H1 (cell line): ENCODE data around the gene MVK.

Experiments
- EZH2 ChIP-seq: fragments of 200-600 bp; sonication (generic); IDR thresholded peaks from 2 replicates; pipeline ENCODE4 v1.7.1; 2012; ENCODE audit warnings: low read depth, mild to moderate bottlenecking, moderate library complexity, low read length, inconsistent platforms; ENCODE audit not compliant: severe bottlenecking
- GABPA ChIP-seq: IDR thresholded peaks from 2 replicates; pipeline ENCODE4 v1.6.1; 2011; ENCODE audit warnings: mild to moderate bottlenecking, low read length, moderate library complexity, borderline replicate concordance; ENCODE audit not compliant: insufficient read depth
- TF ChIP-seq, protein P1 (sequence below), 3 experiments: IDR thresholded peaks; 1 replicate in 2 of 3; 2 replicates in 1 of 3; pipeline versions ENCODE4 v1.5.1 to v1.6.1; 2011; ENCODE audit warnings: low read length in 3 of 3, mild to moderate bottlenecking in 3 of 3, inconsistent platforms in 2 of 3, low read depth in 1 of 3, moderate library complexity in 1 of 3; ENCODE audit not compliant: insufficient read depth in 1 of 3; ENCODE audit errors: control extremely low read depth in 1 of 3
- TF ChIP-seq, protein P2 (sequence below): fragments of 300-600 bp; sonication (generic); IDR thresholded peaks from 2 replicates; pipeline ENCODE4 v1.7.1; 2012; ENCODE audit warnings: low read length, moderate library complexity, mild to moderate bottlenecking, inconsistent platforms; ENCODE audit not compliant: insufficient replicate concordance

DNA sequence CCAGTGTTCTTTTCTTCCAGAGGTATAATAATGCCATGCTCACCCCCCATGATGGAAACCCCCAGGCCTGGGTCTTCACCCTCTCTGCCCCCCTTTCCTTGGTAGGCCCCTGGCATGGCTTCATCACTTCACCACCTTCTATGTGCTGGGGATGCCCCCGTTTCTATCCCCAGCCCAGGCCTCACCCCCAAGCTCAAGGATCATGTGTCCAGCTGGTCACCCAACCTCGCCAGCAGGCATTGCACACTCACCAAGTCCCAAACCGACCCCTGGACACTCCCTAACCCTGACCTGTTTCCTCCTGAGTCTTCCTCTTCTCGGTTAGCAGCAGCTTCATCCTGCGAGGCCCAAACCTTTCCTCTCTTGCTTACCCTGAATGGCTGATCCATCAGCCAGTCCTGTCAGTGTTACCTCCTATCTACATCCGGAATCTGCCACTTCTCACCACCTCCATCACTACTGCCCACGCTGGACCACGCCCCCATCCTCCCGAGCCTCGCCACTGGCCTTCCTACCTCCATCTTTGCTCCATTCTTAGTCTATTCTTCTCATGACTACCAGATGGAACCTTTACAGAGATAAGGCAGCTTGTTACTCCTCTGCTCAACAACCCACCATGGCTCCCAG lies 69.0 kb downstream of the MVK start:
- TF ChIP-seq EZH2, result no peak
- no peak for TF ChIP-seq GABPA
- TF ChIP-seq, protein P1, sequence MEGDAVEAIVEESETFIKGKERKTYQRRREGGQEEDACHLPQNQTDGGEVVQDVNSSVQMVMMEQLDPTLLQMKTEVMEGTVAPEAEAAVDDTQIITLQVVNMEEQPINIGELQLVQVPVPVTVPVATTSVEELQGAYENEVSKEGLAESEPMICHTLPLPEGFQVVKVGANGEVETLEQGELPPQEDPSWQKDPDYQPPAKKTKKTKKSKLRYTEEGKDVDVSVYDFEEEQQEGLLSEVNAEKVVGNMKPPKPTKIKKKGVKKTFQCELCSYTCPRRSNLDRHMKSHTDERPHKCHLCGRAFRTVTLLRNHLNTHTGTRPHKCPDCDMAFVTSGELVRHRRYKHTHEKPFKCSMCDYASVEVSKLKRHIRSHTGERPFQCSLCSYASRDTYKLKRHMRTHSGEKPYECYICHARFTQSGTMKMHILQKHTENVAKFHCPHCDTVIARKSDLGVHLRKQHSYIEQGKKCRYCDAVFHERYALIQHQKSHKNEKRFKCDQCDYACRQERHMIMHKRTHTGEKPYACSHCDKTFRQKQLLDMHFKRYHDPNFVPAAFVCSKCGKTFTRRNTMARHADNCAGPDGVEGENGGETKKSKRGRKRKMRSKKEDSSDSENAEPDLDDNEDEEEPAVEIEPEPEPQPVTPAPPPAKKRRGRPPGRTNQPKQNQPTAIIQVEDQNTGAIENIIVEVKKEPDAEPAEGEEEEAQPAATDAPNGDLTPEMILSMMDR (IDR thresholded peaks at IDR 0.05; ENCODE audit: control extremely low read depth in 1 of 3, insufficient read depth in 1 of 3, low read depth in 1 of 3, low read length in 3 of 3), result no peak
- TF ChIP-seq, protein P2, sequence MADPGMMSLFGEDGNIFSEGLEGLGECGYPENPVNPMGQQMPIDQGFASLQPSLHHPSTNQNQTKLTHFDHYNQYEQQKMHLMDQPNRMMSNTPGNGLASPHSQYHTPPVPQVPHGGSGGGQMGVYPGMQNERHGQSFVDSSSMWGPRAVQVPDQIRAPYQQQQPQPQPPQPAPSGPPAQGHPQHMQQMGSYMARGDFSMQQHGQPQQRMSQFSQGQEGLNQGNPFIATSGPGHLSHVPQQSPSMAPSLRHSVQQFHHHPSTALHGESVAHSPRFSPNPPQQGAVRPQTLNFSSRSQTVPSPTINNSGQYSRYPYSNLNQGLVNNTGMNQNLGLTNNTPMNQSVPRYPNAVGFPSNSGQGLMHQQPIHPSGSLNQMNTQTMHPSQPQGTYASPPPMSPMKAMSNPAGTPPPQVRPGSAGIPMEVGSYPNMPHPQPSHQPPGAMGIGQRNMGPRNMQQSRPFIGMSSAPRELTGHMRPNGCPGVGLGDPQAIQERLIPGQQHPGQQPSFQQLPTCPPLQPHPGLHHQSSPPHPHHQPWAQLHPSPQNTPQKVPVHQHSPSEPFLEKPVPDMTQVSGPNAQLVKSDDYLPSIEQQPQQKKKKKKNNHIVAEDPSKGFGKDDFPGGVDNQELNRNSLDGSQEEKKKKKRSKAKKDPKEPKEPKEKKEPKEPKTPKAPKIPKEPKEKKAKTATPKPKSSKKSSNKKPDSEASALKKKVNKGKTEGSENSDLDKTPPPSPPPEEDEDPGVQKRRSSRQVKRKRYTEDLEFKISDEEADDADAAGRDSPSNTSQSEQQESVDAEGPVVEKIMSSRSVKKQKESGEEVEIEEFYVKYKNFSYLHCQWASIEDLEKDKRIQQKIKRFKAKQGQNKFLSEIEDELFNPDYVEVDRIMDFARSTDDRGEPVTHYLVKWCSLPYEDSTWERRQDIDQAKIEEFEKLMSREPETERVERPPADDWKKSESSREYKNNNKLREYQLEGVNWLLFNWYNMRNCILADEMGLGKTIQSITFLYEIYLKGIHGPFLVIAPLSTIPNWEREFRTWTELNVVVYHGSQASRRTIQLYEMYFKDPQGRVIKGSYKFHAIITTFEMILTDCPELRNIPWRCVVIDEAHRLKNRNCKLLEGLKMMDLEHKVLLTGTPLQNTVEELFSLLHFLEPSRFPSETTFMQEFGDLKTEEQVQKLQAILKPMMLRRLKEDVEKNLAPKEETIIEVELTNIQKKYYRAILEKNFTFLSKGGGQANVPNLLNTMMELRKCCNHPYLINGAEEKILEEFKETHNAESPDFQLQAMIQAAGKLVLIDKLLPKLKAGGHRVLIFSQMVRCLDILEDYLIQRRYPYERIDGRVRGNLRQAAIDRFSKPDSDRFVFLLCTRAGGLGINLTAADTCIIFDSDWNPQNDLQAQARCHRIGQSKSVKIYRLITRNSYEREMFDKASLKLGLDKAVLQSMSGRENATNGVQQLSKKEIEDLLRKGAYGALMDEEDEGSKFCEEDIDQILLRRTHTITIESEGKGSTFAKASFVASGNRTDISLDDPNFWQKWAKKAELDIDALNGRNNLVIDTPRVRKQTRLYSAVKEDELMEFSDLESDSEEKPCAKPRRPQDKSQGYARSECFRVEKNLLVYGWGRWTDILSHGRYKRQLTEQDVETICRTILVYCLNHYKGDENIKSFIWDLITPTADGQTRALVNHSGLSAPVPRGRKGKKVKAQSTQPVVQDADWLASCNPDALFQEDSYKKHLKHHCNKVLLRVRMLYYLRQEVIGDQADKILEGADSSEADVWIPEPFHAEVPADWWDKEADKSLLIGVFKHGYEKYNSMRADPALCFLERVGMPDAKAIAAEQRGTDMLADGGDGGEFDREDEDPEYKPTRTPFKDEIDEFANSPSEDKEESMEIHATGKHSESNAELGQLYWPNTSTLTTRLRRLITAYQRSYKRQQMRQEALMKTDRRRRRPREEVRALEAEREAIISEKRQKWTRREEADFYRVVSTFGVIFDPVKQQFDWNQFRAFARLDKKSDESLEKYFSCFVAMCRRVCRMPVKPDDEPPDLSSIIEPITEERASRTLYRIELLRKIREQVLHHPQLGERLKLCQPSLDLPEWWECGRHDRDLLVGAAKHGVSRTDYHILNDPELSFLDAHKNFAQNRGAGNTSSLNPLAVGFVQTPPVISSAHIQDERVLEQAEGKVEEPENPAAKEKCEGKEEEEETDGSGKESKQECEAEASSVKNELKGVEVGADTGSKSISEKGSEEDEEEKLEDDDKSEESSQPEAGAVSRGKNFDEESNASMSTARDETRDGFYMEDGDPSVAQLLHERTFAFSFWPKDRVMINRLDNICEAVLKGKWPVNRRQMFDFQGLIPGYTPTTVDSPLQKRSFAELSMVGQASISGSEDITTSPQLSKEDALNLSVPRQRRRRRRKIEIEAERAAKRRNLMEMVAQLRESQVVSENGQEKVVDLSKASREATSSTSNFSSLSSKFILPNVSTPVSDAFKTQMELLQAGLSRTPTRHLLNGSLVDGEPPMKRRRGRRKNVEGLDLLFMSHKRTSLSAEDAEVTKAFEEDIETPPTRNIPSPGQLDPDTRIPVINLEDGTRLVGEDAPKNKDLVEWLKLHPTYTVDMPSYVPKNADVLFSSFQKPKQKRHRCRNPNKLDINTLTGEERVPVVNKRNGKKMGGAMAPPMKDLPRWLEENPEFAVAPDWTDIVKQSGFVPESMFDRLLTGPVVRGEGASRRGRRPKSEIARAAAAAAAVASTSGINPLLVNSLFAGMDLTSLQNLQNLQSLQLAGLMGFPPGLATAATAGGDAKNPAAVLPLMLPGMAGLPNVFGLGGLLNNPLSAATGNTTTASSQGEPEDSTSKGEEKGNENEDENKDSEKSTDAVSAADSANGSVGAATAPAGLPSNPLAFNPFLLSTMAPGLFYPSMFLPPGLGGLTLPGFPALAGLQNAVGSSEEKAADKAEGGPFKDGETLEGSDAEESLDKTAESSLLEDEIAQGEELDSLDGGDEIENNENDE, result no peak
